Neural cell (in vitro differentiated cells): ENCODE measurements around the gene FHOD3.

Experiments
- CTCF ChIP-seq: fragments of 450-650 bp; IDR thresholded peaks from 2 replicates; pipeline ENCODE4 v1.5.1; 2014; ENCODE audit warnings: antibody characterized with exemption, mild to moderate bottlenecking, moderate library complexity; ENCODE audit not compliant: poor library complexity, severe bottlenecking
- EZH2 ChIP-seq: fragments of 200-600, 300-800 bp; shearing (Covaris generic), sonication (generic); IDR thresholded peaks from 2 replicates; pipeline ENCODE4 v1.6.1; 2014; ENCODE audit warnings: antibody characterized with exemption, low read length, borderline replicate concordance, mild to moderate bottlenecking; ENCODE audit not compliant: insufficient read depth, poor library complexity, severe bottlenecking
- SMC3 ChIP-seq: fragments of 450-650 bp; conservative IDR thresholded peaks from 2 replicates; pipeline ENCODE4 v1.6.1; 2014; ENCODE audit warnings: antibody characterized with exemption, mild to moderate bottlenecking, moderate library complexity; ENCODE audit not compliant: poor library complexity

GRCh38 chr18:36392164-36392978 lies 94.9 kb downstream of the FHOD3 start:
- no peak for TF ChIP-seq EZH2
- TF ChIP-seq CTCF = no peak
- no peak for TF ChIP-seq SMC3
